Activated CD8-positive, alpha-beta T cell treated with anti-CD3 and anti-CD28 coated beads for 36 hours (primary cell): ENCODE data around the gene ERCC6L. TPM values are rescaled to one million over a fixed set of nuclear protein-coding genes. Genes with fewer than 3 reads are reported as not detected.

ENCODE experiments used
- ATAC-seq: fragments of 200-7000 bp; cut with Tn5 transposase; one replicate; pipeline ENCODE4 v1.10.0; 2021; ENCODE audit warnings: mild to moderate bottlenecking, moderate library complexity
- CTCF ChIA-PET: fragments of 350-600 bp; sonication (Branson Sonifier 250); formaldehyde crosslinking; loops from one replicate; lab custom pipeline; 2021; ENCODE audit warnings: antibody characterized with exemption; lab: Charles Lee
- POLR2A ChIA-PET: fragments of 350-600 bp; sonication (Branson Sonifier 250); formaldehyde crosslinking; loops from one replicate; lab custom pipeline; 2021; ENCODE audit warnings: antibody characterized with exemption; lab: Charles Lee
- DNase-seq: peaks from one replicate; pipeline ENCODE4 v3.0.0-alpha.2; 2020
- H3K27ac Mint-ChIP-seq: one replicate; pipeline ENCODE4 v1.8.0; 2021; ENCODE audit warnings: mild to moderate bottlenecking, mixed read lengths
- H3K27me3 Mint-ChIP-seq: one replicate; pipeline ENCODE4 v1.8.0; 2021; ENCODE audit warnings: mixed read lengths
- H3K36me3 Mint-ChIP-seq: one replicate; pipeline ENCODE4 v1.8.0; 2021; ENCODE audit warnings: low read depth, mixed read lengths
- H3K4me1 Mint-ChIP-seq: one replicate; pipeline ENCODE4 v1.8.0; 2021; ENCODE audit warnings: low read depth, mixed read lengths
- H3K4me3 Mint-ChIP-seq: one replicate; pipeline ENCODE4 v1.8.0; 2021; ENCODE audit warnings: mild to moderate bottlenecking, moderate library complexity, mixed read lengths
- H3K9me3 Mint-ChIP-seq: one replicate; pipeline ENCODE4 v1.8.0; 2021; ENCODE audit warnings: mixed read lengths
- intact Hi-C: fragments of 100-400 bp; cut with micrococcal nuclease; formaldehyde crosslinking; loops from one replicate; pipeline ENCODE4 v1.10.0; 2022
- total RNA-seq, 2 experiments: library from RNA; stranded (reverse); gene quantifications; one replicate each; pipeline ENCODE4 v1.2.3, GENCODE V29; 2021
- TF ChIP-seq, protein P1 (sequence below): fragments of 200-600 bp; IDR thresholded peaks from one replicate; pipeline ENCODE4 v1.8.0; 2022; ENCODE audit warnings: antibody characterized with exemption, mild to moderate bottlenecking

ERCC6L gene
- total RNA-seq, 2 experiments from 2014 or later, result 10.3 to 11.3 TPM

DNA sequence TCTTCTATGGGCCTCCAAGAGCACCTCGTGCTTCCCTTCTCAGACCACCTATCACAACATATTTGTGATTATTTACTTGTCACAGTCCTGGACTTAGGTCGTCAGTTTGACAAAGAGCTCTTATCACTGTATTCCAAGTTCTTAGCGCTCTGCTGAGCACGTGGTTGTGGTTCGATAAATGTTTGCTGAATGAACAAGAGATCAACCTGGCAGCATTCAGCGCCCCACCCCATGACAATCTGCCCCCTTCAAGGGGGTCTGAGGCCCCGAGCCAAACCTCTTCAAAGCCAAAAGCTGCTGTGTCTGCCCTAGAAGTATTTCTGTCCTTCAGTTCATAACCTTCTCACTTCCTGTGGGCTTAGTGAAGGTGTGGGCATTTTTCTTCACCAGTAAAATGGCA lies 23.2 kb upstream of the ERCC6L start:
- POLR2A ChIA-PET, result no interaction called here

DNA sequence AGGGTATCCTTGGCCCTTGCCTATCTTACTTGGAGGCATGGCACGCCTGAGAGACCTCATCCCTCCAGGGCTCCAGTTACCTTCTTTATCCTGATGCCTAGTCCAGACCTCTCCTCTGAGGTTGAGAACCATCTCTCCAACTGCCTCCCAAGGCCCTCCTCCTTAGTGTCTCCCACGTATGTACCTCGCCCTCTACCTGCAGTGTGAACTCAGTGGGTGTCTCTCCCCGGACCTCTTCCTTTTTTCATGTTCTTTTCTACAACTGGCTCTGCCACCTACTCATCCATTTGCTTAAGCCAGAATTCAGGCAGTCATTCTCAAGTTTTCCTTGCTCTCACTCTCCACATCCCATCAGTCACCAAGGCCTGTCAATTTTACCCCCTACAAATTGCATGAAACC lies 21.6 kb upstream of the ERCC6L start:
- Mint-ChIP-seq H3K9me3 (no peaks in the 10 kb centered on the region), H3K27ac (no peak overlapping the region), H3K4me3 (no peak overlapping the region), H3K4me1 (peaks cover 5% of the 10 kb centered on the region), H3K36me3 (peaks cover 3% of the 10 kb centered on the region), H3K27me3 (peaks cover 8% of the 10 kb centered on the region)
- TF ChIP-seq, protein P1, sequence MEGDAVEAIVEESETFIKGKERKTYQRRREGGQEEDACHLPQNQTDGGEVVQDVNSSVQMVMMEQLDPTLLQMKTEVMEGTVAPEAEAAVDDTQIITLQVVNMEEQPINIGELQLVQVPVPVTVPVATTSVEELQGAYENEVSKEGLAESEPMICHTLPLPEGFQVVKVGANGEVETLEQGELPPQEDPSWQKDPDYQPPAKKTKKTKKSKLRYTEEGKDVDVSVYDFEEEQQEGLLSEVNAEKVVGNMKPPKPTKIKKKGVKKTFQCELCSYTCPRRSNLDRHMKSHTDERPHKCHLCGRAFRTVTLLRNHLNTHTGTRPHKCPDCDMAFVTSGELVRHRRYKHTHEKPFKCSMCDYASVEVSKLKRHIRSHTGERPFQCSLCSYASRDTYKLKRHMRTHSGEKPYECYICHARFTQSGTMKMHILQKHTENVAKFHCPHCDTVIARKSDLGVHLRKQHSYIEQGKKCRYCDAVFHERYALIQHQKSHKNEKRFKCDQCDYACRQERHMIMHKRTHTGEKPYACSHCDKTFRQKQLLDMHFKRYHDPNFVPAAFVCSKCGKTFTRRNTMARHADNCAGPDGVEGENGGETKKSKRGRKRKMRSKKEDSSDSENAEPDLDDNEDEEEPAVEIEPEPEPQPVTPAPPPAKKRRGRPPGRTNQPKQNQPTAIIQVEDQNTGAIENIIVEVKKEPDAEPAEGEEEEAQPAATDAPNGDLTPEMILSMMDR, result no peak
- DNase-seq, result no peak
- intact Hi-C loops, result no loop called here
- ChIA-PET CTCF (no interaction called here), POLR2A (no interaction called here)
- ATAC-seq, result no peak

More for the DNA sequence above, 23.2 kb upstream of the ERCC6L start:
- CTCF ChIA-PET, result no interaction called here
- DNase-seq (no peak), ATAC-seq (no peak)
- no peak overlapping the region for H3K27ac Mint-ChIP-seq
- intact Hi-C loops, result no loop called here
- H3K4me3 Mint-ChIP-seq, result no peak overlapping the region
- H3K36me3 Mint-ChIP-seq, result peaks cover 5% of the 10 kb centered on the region
- peaks cover 4% of the 10 kb centered on the region for H3K4me1 Mint-ChIP-seq
- H3K27me3 Mint-ChIP-seq, result no peaks in the 10 kb centered on the region
- no peaks in the 10 kb centered on the region for H3K9me3 Mint-ChIP-seq
- TF ChIP-seq, protein P1, result no peak

DNA sequence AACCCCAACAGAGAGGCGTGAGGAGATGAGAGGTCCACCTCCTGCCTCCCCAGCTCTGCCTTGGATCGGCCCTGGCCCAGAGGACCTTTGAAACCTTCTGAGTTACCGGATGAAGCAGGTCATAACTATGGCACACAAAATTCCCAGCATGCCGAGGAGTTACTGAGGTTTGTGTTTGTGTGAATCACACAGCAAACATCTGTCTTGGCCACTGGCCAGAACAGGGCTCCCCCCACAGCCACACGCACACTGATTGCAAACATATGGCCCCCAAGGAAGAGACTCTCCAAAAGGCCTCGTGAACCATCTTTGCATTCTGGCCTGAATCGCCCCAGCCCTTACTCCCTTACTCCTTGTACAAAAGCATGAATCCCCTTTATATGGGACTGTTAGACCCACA lies 19.3 kb upstream of the ERCC6L start:
- intact Hi-C loops, result no loop called here
- DNase-seq (no peak), ATAC-seq (no peak)
- TF ChIP-seq, protein P1, result no peak
- POLR2A ChIA-PET, result no interaction called here
- no peaks in the 10 kb centered on the region for H3K36me3 Mint-ChIP-seq
- no peak overlapping the region for H3K27ac Mint-ChIP-seq
- no peak overlapping the region for H3K4me3 Mint-ChIP-seq
- CTCF ChIA-PET, result no interaction called here
- no peaks in the 10 kb centered on the region for H3K9me3 Mint-ChIP-seq
- H3K27me3 Mint-ChIP-seq, result peaks cover 18% of the 10 kb centered on the region
- H3K4me1 Mint-ChIP-seq, result peaks cover 8% of the 10 kb centered on the region

DNA sequence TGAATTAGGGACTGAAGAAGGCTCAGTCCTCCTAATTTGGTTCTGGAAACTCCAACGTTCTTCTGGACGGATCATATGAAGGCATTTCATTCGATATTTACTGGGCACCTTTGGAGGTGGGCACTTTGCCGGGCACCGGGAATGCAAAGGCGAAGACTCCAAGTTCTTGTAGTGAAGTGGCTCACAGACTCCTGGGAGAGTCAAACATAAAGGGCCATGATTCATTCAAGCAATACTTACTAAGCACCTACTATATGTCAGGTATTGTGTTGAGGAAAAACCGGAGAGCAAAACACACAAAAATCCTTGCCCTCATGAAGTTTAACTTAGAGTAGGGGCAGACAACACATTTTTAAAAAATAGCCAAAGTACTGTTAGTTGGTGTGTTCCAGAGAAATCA lies 17.0 kb upstream of the ERCC6L start:
- intact Hi-C loops, result no loop called here
- no peaks in the 10 kb centered on the region for H3K36me3 Mint-ChIP-seq
- CTCF ChIA-PET, result no interaction called here

DNA sequence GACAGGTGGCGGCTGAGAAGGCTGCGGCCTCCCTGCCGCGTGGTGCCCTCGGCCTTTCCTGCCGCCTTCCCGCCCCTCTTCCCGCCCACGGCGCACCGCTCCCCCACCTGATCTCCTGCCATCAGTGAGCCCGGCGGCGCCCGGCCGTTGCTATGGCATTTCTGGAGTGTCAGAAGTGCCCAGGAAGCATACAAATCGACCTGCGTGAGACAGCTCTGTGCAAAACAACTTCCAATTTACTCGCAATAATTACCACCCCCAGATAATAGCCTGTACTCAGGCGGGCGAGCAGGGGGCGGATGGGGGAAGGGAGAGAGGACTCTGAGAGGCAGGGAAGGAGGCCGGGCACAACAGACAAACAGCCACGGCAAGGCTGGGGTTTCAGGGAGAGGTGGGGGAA lies 16.6 kb upstream of the ERCC6L start:
- DNase-seq (peak; percentile 8), ATAC-seq (no peak)
- H3K4me3 Mint-ChIP-seq, result no peak overlapping the region
- H3K27ac Mint-ChIP-seq, result no peak overlapping the region
- POLR2A ChIA-PET, result interaction anchor here (1.7 kb wide), 1 partner anchor 14 kb away, joined by 6 read pairs; no protein-coding TSS in a partner anchor
- TF ChIP-seq, protein P1, result no peak
- intact Hi-C loops, result no loop called here
- no peaks in the 10 kb centered on the region for H3K36me3 Mint-ChIP-seq
- peaks cover 5% of the 10 kb centered on the region for H3K4me1 Mint-ChIP-seq
- no peaks in the 10 kb centered on the region for H3K9me3 Mint-ChIP-seq
- CTCF ChIA-PET, result interaction anchor here (2.0 kb wide), 1 partner anchor 10 kb away, joined by 10 read pairs; no protein-coding TSS in a partner anchor
- peaks cover 24% of the 10 kb centered on the region for H3K27me3 Mint-ChIP-seq

More for the DNA sequence above, 17.0 kb upstream of the ERCC6L start:
- peaks cover 5% of the 10 kb centered on the region for H3K4me1 Mint-ChIP-seq
- no peak overlapping the region for H3K27ac Mint-ChIP-seq
- no peak overlapping the region for H3K4me3 Mint-ChIP-seq
- DNase-seq (no peak), ATAC-seq (no peak)
- POLR2A ChIA-PET, result interaction anchor here (1.7 kb wide), 1 partner anchor 14 kb away, joined by 6 read pairs; no protein-coding TSS in a partner anchor
- no peaks in the 10 kb centered on the region for H3K9me3 Mint-ChIP-seq
- H3K27me3 Mint-ChIP-seq, result peaks cover 24% of the 10 kb centered on the region
- TF ChIP-seq, protein P1, result no peak
